GM19468 (cell line): Measurements from ENCODE around the gene FUT8.
"Not testable (repeated sequence)": the region's sequence is repeated elsewhere in the genome, so short reads cannot be mapped to it uniquely, and the experiment has no call there.

Source experiments
- ATAC-seq: cut with Tn5 transposase; IDR thresholded peaks from one replicate; pipeline ENCODE4 v1.9.1; 2021; ENCODE audit warnings: mild to moderate bottlenecking, moderate library complexity, moderate number of reproducible peaks; ENCODE audit not compliant: unreplicated experiment; ENCODE audit errors: extremely low read depth

Gene FUT8

DNA sequence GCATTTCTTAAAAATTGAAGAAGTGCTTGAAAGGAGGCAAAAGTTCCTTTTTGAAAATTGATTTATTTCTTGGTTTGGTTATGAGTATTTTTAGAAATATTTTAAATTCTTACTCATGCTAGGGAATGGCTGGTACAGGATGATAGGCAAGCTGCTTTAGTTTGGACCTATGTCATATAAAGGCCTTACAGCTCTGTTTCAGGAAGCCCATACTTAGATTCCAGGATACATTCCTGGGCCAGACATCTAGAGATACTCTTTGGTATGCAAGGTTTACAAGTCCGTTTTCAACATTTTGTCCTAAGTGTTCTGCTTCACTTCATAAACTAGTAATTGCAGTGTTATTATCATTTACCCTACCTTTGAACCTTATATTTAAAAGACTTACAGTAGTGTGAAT, 186.8 kb downstream of the FUT8 start:
- no peak for ATAC-seq

DNA sequence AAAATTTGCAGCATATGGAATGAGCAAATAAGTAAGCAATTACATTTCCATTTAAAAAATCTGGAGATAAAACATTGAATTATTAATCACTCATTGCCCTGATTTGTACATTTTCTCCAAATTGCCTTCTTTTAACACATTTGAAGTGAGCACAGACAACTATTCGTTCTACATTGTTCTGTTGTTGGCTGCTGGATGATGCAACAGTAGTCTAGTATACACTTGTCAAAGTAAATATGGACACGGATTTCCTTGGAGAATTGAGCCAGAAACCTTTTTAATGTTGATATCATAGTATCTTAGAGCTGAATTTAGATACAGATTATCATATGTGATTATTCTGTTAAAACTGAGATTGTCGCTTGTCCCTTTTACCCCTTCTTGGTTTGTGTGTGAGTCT, 188.2 kb downstream of the FUT8 start:
- no peak for ATAC-seq

DNA sequence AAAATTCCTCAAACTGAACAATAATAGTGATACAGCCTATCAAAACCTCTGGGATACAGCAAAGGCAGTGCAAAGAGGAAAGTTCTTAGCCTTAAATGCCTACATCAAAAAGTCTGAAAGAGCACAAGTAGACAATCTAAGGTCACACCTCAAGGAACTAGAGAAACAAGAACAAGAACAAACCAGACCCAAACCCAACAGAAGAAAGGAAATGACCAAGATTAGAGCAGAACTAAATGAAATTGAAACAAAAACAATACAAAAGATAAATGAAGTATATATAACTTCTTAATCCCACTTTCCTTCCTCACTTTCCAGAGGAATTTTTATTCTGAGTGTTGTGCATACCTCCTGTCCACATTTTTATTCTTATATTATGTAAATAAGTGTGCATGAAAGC, 192.0 kb downstream of the FUT8 start:
- no peak for ATAC-seq

DNA sequence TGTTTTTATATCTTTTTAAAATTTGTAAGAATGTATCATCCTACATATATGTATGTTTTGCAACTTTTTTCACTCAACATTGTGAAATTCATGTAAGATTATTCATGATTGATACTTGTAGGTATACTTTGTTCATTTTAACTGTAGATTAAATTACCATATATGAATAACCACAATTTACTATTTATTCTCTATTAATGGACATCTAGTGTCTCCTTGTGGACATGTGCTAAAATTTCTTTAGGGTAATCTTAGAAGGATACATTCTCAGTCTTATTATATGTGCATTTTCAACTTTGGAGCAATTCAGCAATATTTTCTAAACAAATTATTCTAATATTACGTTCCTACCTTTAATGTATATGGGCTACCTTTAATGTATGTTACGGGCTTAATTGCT, 192.4 kb downstream of the FUT8 start:
- no peak for ATAC-seq

DNA sequence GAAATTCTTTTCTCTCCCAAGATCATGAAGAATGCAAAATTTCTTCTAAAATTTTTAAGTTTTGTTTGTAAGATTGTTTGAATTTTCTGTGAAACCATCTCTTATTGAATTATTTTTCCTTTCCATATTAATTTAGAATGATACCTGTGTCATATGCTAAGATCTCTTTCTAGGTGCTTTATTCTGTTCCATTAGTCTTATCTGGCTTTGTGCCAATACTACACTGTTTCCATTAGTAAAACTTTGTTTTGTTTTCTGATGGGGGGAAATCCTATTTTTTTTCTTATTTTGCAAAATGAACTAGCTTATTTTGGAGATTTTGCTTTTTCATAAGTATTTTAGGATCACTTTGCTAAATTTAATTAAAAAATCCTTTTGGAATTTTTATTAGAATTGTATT, 193.9 kb downstream of the FUT8 start:
- ATAC-seq = no peak

DNA sequence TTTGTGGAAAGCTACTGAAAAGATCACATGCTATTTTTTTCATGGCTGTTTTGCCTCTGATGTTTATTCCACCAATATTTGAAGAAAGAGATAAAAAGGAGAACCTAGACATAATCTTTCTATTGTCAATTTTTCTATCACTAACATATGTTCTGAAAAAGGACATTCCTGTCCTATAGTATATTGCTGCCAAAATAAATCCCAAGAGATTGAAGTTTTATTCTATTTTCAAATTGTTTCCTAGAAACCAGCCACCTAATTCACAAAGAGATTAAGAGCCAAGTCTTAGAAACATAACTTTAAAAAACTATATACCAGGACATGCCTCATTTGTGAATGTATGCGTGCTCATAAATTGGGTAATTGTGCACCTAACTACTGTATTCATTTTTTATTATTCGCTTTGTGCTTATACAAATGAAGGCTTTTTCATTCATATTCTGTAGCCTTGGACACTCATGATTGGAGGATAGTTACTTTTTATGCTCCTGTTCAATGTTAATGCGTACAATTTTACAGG, 200.7 kb downstream of the FUT8 start:
- ATAC-seq = no peak

DNA sequence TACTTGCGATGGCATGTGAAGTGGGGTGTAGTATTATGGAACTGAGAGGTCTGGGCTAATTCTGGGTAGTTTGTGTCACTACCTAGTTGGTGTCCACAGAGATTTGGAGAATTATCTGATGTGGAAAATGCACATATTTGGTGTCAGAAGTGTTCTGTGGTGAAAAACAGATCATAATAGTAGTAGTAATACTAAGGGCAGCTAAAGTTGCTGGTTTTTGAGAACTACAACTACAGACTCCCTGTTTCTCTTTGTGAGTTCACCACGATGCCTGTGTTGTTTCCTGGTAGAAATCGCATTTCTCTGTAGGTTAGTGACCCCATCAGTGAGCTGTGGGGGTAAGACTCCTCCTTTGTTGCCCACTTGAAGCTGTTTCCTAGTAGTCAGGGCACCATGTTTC, 206.5 kb downstream of the FUT8 start:
- ATAC-seq = no peak

DNA sequence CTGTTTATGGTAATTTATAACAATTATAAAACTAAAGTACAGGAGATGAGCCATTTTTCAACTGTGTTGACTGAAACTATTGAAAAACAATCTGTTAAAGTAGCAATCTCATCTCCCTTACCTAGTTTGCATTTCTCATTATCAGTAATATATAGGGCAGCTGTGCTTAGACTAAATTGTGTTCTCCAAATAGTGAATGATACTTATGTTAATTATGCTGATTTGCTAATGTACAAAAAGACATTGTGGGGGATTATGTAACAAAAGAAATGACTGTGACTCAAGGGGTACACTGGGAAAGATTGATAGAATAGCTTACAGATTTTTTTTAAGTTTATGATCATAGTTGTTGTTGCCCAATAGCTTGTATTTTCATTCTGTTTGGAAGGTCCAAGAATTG, 207.7 kb downstream of the FUT8 start:
- ATAC-seq = no peak

DNA sequence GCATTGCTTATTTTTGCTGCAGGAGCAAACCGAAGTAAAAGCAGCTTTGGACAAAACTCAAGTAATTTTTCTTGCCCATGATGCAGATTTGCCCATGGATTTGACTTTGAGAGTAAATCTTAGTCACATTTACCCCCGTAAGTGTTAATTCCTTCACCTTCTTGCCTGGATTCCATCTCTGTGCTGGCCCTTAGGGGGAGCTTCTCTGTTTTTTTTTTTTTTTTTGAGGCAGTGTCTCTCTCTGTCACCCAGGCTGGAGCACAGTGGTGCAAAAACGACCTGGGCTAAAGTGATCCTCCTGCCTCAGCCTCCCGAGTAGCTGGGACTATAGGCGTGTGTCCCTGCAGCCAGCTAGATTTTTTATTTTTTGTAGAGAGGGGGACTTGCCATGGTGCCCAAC, 210.2 kb downstream of the FUT8 start:
- no peak for ATAC-seq

DNA sequence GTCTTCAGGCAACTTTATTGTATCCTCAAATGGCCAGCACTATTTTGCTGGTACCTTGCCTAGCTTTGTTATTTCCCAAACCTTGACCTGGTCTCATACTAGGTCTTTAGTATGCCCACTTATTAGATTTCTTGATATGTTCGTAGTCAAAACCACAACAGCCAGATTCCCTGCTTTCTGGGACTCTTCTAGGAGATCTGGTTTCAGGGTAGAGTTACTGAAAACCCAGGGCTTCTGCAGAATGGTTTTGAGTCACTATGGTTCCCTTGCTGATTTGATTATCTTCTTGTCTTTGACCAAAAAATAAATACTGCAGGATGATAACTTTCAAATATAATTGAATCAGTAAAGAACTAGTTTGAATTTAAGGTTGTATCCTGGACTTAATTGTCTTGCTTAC, 211.2 kb downstream of the FUT8 start:
- ATAC-seq = no peak

DNA sequence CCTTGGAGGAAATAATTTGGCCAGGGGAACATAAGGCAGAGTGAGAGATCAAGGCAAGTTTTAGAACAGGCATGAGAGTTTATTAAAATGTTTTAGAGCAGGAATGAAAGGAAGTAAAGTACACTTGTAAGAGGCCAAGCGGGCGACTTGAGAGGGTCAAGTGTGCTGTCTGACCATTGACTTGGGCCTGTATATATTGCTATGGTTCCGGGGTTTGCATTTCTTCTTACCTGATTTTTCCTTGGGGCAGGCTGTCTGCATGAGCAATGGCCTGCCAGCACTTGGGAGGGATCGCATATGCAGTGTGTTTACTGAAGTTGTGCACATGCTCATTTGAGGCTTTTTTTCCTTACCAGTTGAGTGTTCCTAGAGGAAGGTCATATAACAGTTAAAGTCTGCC, 214.8 kb downstream of the FUT8 start:
- no peak for ATAC-seq

DNA sequence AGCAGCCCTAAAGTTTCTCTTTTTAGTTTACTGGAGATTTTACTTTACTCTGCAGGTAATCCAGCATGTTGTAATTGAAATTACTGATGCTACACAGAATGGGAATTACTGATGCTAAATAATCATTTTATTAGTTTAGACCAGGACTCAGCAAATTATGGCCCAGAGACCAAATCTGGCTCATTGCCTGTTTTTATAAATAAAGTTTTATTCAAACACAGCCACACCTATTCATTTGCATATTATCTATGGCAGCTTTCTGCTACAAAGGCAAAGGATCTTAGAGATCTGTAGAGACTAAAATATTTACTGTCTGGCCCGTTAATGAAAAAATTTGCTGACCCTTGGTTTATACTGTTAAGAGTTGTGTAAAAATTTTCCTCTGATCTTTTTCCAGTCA, 216.1 kb downstream of the FUT8 start:
- no peak for ATAC-seq

DNA sequence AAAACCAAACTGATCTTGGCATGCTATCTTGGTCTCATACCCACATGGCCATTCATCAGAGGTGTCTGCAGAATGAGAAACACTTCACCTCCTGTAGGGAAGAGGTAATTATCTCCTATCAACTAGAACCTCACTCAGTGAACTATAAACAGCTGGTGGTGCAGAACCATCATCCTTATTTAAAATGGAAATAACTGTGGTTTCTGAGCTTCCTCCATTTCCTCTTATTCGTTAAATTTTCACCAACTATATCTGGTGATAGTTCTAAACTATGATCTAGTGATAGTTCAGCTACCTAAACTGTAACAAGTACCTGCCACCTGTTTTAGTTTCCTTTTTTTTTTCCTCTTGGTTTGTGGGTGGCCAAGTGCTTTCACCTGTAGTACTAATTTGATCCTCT, 218.5 kb downstream of the FUT8 start:
- ATAC-seq = peak; percentile 26

DNA sequence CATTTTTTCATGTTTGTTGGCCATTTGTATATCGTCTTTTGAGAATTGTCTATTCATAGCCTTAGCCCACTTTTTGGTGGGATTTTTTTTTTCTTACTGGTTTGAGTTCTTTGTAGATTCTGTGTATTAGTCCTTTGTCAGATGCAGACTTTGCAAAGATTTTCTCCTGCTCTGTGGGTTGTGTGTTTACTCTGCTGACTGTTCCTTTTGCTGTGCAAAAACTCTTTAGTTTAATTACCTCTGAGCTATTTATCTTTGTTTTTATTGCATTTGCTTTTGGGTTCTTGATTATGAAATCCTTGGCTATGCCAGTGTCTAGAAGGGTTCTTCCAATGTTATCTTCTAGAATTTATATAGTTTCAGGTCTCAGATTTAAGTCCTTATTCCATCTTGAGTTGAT, 220.0 kb downstream of the FUT8 start:
- ATAC-seq = no peak

DNA sequence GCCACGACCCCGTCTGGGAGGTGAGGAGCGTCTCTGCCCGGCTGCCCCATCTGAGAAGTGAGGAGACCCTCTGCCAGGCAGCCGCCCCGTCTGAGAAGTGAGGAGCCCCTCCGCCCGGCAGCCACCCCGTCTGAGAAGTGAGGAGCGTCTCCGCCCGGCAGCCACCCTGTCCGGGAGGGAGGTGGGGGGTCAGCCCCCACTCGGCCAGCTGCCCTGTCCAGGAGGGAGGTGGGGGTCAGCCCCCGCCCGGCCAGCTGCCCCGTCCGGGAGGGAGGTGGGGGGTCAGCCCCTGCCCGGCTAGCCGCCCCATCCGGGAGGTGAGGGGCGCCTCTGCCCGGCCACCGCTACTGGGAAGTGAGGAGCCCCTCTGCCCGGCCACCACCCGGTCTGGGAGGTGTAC, 221.1 kb downstream of the FUT8 start:
- not testable (repeated sequence) for ATAC-seq

DNA sequence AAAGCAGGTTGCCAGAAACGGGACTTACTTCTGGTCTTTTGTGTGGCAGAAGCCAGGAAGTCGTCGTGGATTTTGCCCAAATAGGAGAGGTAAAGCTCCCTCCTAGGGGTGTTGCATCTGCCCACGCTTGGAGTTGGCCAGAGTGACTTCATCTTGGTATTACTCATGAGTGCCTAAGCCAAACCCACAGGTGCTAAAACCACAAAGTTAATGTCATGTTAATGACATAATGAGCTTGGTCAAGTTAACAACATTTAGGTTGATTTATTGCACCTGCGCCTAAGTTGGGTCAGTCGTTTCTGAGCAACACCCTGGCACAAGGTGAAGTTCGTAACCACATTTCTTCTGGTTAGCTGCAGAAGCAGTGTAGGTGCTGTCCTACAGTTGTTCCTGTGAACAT, 225.2 kb downstream of the FUT8 start:
- ATAC-seq = peak; percentile 39

DNA sequence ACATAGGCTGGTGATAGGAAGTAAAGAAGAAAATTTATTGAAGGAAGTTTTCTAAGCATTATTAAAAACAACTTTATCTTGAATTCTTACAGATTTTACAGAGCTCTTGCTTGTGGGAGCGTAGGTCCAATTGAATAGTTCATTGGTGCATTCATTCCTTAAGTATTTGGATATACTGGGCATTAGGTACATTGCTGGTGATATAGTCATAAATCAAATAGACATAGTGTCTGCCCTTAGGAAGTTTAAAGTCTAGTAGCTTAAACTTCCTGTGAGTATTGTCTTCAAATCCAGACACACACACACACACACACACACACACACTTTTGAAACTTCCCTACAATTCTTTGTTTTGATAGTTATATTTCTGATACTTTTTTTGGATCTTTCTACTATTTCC, 226.7 kb downstream of the FUT8 start:
- no peak for ATAC-seq

DNA sequence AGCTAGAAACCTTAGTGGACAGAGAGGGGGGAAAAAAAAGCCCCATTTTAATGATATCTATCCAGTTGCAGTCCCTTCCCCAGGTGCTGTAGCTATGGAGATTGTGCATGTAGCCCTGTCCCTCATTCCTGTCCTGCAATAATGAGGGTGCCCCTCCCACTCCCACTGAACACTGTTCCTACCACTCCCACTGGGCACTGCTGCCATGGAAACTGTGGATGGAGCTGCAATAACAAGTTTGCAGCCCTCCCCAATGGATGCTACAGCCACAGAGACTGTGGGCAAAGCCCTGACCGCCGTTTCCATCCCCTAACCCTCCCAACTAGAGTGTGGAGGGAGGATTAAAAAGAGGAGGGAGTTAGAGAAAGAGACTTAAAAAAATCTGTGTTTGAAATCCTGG, 238.3 kb downstream of the FUT8 start:
- no peak for ATAC-seq

DNA sequence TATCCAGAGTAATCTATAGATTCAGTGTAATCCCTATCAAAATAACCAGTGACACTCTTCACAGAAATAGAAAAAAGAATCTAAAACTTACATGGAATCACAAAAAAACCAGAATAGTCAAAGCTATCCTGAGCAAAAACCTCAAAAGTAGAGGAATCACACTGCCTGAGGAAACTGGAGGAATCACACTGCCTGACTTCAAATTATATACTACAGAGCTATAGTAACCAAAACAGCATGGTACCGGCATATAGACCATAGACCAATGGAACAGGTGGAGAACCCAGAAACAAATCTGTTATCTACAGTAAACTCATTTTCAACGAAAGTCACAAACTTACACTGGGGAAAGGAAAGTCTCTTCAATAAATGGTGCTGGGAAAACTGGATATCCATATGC, 244.0 kb downstream of the FUT8 start:
- ATAC-seq = no peak

DNA sequence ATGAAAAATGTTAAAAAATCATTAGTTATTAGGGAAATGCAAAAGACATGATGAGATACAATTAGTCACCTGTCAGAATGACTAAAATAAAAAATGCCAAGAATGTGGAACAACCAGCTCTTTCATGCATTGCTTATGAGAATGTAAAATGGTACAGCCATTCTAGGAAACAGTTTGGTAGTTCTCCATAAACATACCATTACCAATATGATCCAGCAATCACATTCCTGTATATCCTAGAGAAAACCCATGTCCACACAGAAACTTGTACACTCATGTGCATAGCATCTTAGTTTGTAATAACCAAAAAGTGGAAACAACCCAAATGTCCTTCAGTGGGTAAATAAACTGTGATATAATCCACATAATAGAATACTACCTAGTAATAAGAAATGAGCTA, 245.7 kb downstream of the FUT8 start:
- no peak for ATAC-seq

DNA sequence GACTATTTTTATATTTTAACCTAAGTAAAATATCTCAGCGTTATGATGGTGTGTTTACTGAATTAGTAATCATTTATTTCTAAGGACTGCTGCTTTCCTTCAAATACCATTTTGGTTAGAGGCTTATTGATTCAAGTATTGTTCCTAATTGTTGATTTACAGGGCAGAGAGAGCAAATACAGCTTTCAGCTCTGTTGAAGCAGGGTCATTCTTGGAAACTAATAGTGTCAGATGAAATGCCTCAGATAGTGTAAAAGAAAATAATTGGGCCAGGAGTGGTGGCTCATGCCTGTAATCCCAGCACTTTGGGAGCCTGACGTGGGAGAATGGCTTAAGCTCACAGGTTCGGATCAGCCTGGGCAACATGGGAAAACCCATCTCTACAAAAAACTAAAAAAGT, 249.3 kb downstream of the FUT8 start:
- no peak for ATAC-seq

DNA sequence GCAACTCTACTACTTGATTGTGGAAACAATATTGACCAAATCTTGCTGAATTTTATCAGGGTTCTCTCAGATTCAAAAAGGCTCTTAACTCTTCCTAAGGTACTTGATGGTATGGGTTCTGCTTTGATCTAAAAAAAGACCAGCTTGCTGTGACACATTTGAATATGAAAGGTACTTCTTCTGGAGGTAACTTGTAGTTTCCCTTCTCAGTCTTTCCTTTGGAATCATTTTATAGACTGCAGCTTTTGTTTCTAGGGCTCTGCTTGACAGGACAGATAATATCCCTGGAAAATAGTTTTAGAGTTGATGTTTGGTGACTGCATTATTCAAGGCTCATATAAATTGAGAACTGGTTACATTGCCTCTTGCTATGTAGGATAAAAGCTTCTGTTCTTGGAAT, 251.9 kb downstream of the FUT8 start:
- ATAC-seq = no peak

DNA sequence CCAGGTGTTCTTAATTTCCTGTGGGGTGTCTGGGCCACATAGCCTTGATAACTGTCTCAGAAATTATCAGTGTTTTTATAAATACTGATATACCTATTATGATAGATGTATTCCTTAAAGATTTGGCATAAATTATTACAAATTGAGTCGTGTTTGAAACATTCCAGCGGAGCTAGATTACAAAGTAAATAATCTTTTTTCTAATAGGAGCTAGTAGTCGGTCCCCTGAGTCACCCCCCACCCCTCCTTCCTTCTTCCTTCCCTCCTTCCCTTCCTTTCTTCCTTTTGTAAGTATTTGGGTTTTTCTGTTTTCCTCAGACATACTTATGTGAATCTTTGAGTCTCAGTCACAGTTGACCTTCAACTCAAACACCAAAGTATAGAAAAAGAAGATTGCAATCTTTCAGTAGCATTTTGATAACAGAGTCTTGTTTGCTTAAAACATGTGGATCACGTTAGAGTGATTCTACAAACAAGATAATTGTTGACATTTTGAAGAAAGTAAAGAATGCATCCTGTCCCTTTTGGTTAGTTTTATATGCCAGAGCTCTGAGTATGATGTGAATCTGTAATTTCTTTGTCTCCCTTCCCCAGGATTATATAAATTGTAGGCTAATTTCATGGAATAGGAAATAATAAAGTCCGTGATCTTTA, 264.0 kb downstream of the FUT8 start:
- no peak for ATAC-seq
